Fibroblast of skin of right quadriceps (primary cell): ENCODE measurements around the gene NUDT16L1.

Source experiments
- DNase-seq: peaks from one replicate; pipeline ENCODE4 v3.0.0-alpha.2; 2013

Gene NUDT16L1

GRCh38 chr16:4693296-4693955, at the start of gene NUDT16L1:
TSS of gene NUDT16L1 (plus strand) at chr16:4693562. CDS start at chr16:4693727, 165 bp downstream.
- DNase-seq, result peak; percentile 95

DNA sequence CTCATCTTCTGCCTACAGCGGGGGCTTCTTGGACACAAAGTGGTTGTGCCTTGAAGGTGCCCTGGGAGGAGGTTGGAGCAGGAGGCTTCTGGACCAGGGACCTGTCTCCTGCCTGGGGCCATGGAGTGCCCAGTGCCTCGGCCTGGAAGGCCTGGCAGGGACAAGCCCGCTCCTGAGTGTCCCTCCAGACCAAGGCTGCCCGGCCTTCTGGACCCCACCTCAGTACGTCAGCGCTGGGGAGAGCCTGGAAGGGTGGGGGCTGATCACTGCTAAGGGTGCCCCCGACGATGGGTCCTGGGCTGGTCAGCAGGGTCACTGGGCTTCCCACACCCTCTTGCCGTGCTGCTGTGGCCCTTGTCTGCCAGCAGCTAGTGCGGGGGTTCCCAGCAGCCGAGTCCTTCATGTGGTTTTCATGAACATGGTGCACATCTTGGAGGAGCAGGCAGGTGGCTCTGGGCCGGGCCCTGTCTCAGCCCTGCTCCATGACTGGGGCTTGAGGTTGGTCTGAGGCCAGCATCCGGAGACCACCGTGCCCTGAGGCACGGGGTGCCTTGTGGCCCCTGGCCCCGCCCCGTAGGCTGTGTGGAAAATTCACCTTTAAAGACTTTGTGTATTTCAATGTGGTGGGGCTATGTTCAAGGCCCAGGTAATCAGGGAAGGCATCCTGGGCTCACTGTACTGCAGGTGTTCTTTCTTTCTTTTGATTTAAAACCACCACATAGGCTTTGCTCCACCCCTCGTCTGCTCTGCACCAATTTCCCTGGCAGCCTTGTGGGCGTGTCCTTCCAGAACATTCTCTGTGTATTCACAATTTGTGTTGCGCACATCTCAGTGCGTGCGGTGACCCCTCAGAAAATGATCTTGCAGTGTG, 46.4 kb upstream of the NUDT16L1 start:
- no peak for DNase-seq

DNA sequence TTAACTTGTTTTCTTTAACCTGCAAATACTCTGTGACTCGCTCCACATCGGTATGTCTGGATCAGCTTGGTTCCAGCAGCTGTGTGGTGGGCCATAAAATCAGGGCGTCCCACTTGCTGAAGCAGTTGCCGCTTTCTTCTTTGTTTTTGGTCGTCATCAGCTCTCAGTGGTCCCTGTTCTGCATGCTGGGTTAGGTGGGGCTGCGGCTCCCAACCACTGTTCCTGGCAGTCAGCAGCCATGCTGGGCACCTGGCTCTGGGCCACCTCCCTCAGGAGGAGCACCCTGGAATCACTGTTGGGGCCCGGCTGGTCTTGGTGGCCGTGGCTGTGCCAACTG, 45.8 kb upstream of the NUDT16L1 start:
- no peak for DNase-seq

DNA sequence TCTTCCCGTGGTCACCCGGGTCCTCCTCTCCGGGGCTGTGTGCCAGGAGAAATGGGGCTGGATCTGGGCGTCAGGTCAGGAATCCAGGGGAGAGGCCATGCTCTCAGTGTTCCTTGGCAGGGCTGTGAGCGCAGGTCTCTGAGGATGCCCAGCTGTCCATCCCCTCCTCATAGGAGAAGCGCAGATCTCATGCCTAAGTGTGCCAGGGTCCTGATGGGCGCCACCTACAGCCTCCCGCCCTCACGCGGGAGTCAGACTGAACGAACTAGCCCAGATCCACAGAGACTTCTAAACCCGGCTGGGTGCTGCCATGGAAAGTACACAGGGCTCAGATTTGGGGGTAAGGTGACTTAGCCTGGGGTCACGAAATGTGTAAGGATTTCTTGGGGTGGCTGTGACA, 44.4 kb upstream of the NUDT16L1 start:
- no peak for DNase-seq

DNA sequence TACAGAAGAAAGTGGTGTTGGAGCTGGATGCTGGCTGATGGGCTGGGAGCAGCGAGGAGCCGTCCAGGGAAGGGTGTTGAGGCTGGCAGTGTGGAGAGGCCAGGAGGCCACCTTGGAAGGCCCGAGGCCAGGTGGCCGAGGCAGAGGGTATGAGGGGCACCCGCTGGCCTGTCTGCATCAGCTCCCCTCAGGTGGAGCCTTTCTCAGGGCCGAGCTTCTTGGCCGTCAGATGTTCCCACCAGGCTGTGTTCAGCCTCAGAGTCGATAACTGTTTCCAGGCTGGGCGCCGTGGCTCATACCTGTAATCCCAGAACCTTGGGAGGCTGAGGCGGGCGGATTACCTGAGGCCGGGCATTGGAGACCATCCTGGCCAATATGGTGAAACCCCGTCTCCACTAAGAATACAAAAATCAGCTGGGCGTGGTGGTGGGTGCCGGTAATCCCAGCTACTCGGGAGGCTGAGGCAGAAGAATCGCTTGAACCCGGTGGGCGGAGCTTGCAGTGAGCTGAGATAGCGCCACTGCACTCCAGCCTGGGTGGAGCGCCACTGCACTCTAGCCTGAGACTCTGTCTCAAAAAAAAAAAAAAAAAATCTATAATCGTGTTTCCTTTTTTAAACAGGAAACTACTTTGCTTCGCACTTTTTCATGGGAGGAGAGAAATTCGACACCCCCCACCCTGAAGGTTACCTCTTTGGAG, 43.5 kb upstream of the NUDT16L1 start:
- DNase-seq, result no peak

DNA sequence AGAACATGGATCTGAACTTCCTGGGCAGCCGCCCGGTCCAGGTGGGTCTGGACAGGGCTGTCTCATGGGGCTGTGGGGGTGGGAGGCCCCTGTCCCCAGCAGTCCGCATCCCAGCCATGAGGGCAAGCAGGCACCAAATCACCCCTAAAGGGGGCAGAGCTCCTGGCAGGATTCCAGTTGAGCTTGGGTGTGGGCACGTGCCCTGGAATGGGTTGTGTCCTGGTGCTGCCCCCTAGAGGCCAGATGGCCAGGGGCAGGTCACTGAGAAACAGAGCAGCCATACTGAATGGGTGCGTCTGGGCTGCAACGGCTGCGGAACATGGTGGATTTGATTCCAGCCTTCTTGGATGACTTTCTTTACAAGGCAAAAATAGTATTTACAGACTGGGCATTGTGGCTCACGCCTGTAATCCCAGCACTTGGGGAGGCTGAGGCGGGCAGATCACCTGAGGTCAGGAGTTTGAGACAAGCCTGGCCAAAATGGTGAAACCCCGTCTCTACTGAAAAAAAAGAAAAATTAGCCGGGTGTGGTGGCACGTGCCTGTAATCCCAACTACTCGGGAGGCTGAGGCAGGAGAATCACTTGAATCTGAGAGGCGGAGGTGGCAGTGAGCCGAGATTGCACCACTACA, 42.8 kb upstream of the NUDT16L1 start:
- peak; percentile 54 for DNase-seq

DNA sequence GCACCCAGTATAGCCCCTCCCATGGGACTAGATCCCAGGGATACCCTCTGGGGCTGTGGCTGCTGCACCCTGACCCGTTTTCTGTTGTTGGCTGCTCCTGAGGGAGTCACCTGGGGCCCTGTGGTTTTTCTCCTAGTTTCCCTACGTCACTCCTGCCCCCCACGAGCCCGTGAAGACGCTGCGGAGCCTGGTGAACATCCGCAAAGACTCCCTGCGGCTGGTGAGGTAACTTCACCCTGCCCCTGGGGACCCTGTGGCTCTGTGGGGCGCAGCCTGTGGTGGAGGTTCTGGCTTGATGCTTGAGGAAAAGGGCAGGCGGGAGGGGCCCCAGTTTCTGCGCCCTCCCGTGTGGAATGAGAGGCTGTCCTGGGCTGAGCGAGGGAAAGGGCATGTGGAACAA, 41.5 kb upstream of the NUDT16L1 start:
- DNase-seq, result no peak

DNA sequence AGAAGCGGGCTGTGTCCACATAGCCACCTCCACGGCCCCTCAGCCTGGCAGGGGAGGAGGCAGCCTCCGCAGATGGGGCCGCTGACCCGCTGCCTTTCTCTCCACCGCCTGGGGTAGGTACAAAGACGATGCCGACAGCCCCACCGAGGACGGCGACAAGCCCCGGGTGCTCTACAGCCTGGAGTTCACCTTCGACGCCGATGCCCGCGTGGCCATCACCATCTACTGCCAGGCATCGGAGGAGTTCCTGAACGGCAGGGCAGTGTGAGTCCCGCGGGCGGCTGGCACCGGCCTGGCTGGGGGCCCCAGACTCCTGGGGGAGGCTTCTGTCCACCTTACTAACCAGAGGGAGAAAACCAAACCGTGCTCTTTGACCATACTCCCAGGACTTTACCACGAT, 40.8 kb upstream of the NUDT16L1 start:
- no peak for DNase-seq

GRCh38 chr16:4654011-4654963, 39.1 kb upstream of the NUDT16L1 start:
- no peak for DNase-seq

DNA sequence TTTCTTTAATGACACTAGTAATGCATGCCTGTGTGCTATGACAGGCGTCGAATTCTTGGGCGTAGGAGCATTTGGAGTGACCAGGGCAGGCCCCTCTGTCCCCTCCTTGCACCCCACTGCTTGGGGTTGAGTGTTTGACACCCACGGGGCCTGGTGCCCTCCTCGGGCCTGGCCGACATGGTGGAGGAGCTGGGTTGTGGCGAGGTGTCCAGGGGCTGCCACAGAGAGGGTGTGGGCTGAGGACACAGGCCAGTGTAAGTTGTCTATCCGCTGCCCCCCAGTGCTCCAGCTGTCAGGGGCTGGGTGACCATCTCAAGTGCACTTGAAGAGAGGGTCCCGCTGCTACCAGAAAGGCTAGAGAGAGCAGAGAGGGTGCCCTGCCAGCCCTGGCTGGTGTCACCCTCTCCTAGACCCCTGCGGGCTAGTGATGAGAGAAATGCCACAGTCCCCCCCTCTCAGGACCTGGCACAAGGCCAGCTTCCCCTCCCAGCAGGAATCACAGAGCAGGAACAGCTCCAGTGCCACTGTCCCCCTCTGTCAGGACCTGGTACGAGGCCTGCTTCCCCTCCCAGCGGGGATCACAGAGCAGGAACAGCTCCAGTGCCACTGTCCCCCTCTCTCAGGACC, 38.3 kb upstream of the NUDT16L1 start:
- DNase-seq, result no peak

- no peak for DNase-seq
Observed at GRCh38 chr16:4655801-4656200, 37.6 kb upstream of the NUDT16L1 start.

- DNase-seq, result no peak
Observed at GRCh38 chr16:4656221-4656620, 37.1 kb upstream of the NUDT16L1 start.

DNA sequence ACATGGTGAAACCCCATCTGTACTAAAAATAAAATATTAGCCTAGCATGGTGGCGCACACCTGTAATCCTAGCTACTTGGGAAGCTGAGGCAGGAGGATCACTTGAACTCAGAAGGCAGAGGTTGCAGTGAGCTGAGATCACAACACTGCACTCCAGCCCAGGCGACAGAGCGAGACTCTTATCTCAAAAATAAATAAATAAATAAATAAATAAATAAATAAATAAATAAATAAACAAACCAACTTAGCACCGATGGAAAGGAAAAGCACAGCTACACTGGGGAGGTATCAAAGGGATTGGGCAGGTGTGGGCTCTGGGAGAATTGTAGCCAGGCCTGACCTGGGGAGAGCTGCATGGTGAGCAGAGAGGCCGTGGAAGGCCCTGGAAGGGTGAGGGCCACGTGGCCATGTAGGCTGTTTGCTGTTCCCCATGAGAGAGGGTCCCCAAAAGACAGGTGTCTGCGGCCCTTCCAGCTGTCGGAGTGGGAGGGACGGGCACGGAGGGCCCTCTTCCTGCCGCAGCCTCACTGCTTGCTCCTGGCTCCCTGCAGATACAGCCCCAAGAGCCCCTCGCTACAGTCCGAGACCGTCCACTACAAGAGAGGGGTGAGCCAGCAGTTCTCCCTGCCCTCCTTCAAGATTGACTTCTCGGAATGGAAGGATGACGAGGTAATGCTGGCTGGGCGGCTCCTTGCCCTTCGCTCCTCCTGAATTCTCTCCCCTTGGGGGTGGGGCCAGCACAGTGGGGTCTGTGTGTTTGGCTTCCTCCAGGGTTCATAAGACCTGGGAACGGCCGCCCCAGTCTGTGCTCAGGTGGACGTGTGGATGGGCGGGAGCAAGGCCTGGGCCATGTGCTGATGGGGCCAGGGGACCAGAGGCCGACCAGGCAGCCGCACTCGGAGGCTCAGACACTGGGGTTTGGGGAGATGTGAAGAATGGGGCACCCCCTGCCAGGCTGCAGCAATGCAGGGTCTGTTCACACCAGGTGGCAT, 36.4 kb upstream of the NUDT16L1 start:
- no peak for DNase-seq

DNA sequence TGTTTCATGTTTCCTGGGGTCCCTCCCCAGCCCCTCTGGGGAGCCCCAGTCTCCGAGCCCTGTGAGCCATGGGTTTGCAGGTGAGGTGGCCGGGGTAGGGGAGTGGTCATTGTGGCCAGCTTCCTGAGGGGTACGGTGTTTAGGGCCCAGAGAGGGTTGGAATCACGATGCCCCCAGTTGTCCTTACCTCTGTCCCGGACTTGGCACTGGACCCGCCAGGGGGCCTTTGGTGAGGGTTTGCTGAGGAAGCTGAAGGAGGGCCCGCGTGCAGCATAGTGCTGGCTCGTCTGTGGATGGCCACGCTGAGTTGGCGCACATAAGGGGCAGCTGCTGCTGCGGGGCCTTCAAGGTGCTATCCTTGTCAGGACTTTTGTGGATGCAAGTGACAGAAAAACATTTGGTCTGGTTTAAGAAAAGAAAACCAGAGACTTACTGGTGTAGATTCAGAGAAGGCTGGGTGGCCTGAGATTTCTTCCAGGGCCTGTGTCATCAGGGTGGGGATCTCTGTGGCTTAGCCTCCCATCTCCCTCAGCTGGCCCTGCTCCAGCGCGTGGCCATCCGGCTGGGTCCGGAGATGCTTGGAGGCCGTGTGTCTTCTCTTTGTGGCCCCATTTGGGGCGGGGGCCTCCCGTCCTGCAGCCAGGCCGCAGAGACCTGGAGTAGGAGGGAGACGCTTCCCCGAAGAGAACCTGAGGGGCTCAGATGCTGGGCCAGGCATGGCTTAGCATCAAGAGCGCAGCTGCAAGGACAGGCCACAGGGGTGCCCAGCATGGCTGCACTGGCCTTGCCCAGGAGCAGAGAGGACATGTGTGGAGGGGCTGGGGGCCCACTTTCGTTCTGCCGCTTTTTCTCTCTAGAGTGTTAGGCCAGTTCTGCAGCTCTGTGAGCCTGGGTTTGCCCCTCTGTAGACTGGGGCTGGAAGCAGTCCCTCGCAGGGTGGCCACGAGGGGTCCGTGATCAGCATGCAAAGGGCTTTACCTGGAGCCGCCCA, 33.7 kb upstream of the NUDT16L1 start:
- DNase-seq, result no peak

GRCh38 chr16:4660454-4661007, 32.8 kb upstream of the NUDT16L1 start:
- peak; percentile 50 for DNase-seq

DNA sequence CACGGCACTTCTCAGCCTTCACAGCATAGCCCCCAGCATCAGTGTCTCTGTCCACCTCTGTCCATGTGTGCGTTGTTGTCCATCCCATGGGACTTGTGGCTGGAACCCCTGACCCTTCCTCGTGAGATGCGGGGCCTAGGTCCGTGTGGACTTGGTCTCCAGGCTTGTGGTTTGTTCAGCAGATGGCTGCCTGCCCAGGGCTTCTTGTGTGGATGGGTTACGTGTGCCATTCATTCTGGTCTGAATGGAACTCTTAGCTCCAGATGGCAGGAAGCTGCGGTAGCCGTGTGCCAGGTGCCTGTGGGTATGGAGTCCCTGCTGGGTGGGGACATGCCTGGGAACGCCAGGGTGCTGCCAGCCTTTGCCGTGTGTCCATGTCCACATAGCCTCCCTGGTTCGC, 31.7 kb upstream of the NUDT16L1 start:
- DNase-seq, result no peak

GRCh38 chr16:4663465-4663776, 29.9 kb upstream of the NUDT16L1 start:
- DNase-seq, result no peak

DNA sequence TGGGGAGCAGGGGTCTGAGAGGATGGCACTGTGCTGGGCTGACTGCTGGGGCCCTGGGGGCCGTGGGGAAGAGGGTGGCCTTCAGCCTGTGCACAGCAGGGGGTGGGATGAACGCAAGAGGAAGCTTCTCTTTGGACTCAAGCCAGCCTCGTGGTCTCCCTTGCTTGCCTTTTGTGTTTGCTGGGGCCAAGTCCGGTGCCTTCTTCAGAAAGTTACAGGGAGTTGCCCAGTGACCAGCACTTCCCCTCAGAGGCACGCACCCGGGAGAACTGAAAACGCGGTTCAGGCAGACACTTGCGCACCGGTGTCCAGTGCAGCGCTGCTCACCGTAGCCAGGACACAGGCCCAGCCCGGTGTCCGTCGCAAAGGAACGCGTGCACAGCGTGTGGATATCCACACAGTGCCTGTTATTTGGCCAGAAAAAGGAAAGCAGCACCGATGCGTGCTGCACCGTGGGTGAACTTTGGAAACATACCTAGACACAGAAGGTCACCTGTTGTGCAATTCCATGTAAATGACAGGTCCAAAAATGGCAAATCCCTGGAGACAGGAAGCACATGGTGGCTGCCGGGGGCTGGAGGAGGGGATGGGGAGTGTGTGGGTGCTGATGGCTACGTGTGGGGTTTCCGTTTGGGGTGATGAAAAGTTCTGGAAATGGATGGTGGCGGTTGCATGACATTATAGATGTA, 29.4 kb upstream of the NUDT16L1 start:
- DNase-seq, result no peak
